Subcutaneous abdominal adipose tissue (tissue), 5 donors: ENCODE data around the gene MTMR1.

Experiments used
- H3K27ac ChIP-seq: one replicate; pipeline ENCODE4 v1.7.0; 2013; ENCODE audit warnings: low read depth, mild to moderate bottlenecking, inconsistent platforms, low read length, moderate library complexity
- H3K27me3 ChIP-seq, 5 donors: one replicate each; pipeline ENCODE4 v1.7.0; 2013; ENCODE audit warnings: low read length in 5 of 5, inconsistent platforms in 1 of 5; ENCODE audit not compliant: control insufficient read depth in 5 of 5, insufficient read depth in 4 of 5
- H3K36me3 ChIP-seq, 5 donors: one replicate each; pipeline ENCODE4 v1.7.0; 2013; ENCODE audit warnings: low read length in 5 of 5; ENCODE audit not compliant: control insufficient read depth in 5 of 5, insufficient read depth in 5 of 5
- H3K4me1 ChIP-seq, 5 donors: one replicate each; pipeline ENCODE4 v1.7.0; 2013; ENCODE audit warnings: low read length in 5 of 5, mild to moderate bottlenecking in 3 of 5, moderate library complexity in 1 of 5; ENCODE audit not compliant: control insufficient read depth in 5 of 5, insufficient read depth in 5 of 5
- H3K4me3 ChIP-seq, 5 donors: one replicate each; pipeline ENCODE4 v1.7.0; 2013; ENCODE audit warnings: low read length in 5 of 5, low read depth in 1 of 5
- H3K9ac ChIP-seq, 5 donors: one replicate each; pipeline ENCODE4 v1.7.0; 2013; ENCODE audit warnings: low read length in 5 of 5, mild to moderate bottlenecking in 4 of 5, moderate library complexity in 3 of 5
- H3K9me3 ChIP-seq, 5 donors: one replicate each; pipeline ENCODE4 v1.7.0; 2013; ENCODE audit warnings: low read length in 5 of 5; ENCODE audit not compliant: control insufficient read depth in 5 of 5
- donor health status: healthy.
- donor health status: healthy.
- donor health status: healthy.
- donor health status: healthy.
- donor health status: healthy.

The MTMR1 gene

GRCh38 chrX:150766351-150767044 is 73.3 kb downstream of the MTMR1 start:
- Histone ChIP-seq H3K36me3 (peaks cover 0 to 26% (median 15%) of the 10 kb centered on the region in 5 donors), H3K9ac (no peak overlapping the region), H3K27ac (no peak overlapping the region), H3K9me3 (no peaks in the 10 kb centered on the region), H3K27me3 (peaks cover 0 to 2% (median 0%) of the 10 kb centered on the region in 5 donors), H3K4me3 (no peak overlapping the region), H3K4me1 (peaks cover 0 to 16% (median 13%) of the 10 kb centered on the region in 5 donors)

GRCh38 chrX:150767045-150767395 is 73.8 kb downstream of the MTMR1 start:
- Histone ChIP-seq H3K9me3 (no peaks in the 10 kb centered on the region), H3K9ac (no peak overlapping the region), H3K27me3 (peaks cover 0 to 4% (median 0%) of the 10 kb centered on the region in 5 donors), H3K36me3 (peaks cover 0 to 28% (median 15%) of the 10 kb centered on the region in 5 donors), H3K4me1 (peaks cover 0 to 16% (median 13%) of the 10 kb centered on the region in 5 donors), H3K4me3 (no peak overlapping the region), H3K27ac (no peak overlapping the region)

- no peak overlapping the region for H3K27ac ChIP-seq
- peaks cover 0 to 16% (median 13%) of the 10 kb centered on the region in 5 donors for H3K4me1 ChIP-seq
- H3K9me3 ChIP-seq: no peaks in the 10 kb centered on the region
- H3K9ac ChIP-seq: no peak overlapping the region
- H3K4me3 ChIP-seq: no peak overlapping the region
- peaks cover 0 to 5% (median 2%) of the 10 kb centered on the region in 5 donors for H3K27me3 ChIP-seq
- peaks cover 0 to 28% (median 15%) of the 10 kb centered on the region in 5 donors for H3K36me3 ChIP-seq
Observed at GRCh38 chrX:150767475-150768131, 74.4 kb downstream of the MTMR1 start.

- H3K9ac ChIP-seq: no peak overlapping the region
Observed at GRCh38 chrX:150768132-150768485, 74.9 kb downstream of the MTMR1 start.

GRCh38 chrX:150768580-150769190 is 75.5 kb downstream of the MTMR1 start:
- no peak overlapping the region for H3K4me3 ChIP-seq
- no peak overlapping the region for H3K9ac ChIP-seq
- H3K4me1 ChIP-seq: peaks cover 0 to 10% (median 8%) of the 10 kb centered on the region in 5 donors
- H3K27ac ChIP-seq: no peak overlapping the region
- peaks cover 0 to 28% (median 15%) of the 10 kb centered on the region in 5 donors for H3K36me3 ChIP-seq
- H3K9me3 ChIP-seq: no peaks in the 10 kb centered on the region
- peaks cover 0 to 5% (median 2%) of the 10 kb centered on the region in 5 donors for H3K27me3 ChIP-seq

More at GRCh38 chrX:150768132-150768485, 74.9 kb downstream of the MTMR1 start:
- H3K4me1 ChIP-seq: peaks cover 0 to 14% (median 10%) of the 10 kb centered on the region in 5 donors
- H3K27me3 ChIP-seq: peaks cover 0 to 5% (median 2%) of the 10 kb centered on the region in 5 donors
- H3K36me3 ChIP-seq: peaks cover 0 to 28% (median 15%) of the 10 kb centered on the region in 5 donors
- no peaks in the 10 kb centered on the region for H3K9me3 ChIP-seq
- H3K4me3 ChIP-seq: no peak overlapping the region
- no peak overlapping the region for H3K27ac ChIP-seq

GRCh38 chrX:150769408-150769807 is 76.2 kb downstream of the MTMR1 start:
- H3K9ac ChIP-seq: no peak overlapping the region
- no peaks in the 10 kb centered on the region for H3K9me3 ChIP-seq
- H3K4me3 ChIP-seq: no peak overlapping the region
- peaks cover 0 to 28% (median 15%) of the 10 kb centered on the region in 5 donors for H3K36me3 ChIP-seq
- peaks cover 0 to 12% (median 7%) of the 10 kb centered on the region in 5 donors for H3K4me1 ChIP-seq
- H3K27ac ChIP-seq: no peak overlapping the region
- H3K27me3 ChIP-seq: peaks cover 0 to 5% (median 2%) of the 10 kb centered on the region in 5 donors

- H3K27me3 ChIP-seq: peaks cover 0 to 8% (median 2%) of the 10 kb centered on the region in 5 donors
- H3K36me3 ChIP-seq: peaks cover 0 to 29% (median 19%) of the 10 kb centered on the region in 5 donors
- H3K9ac ChIP-seq: no peak overlapping the region
- no peak overlapping the region for H3K27ac ChIP-seq
- H3K9me3 ChIP-seq: no peaks in the 10 kb centered on the region
- peaks cover 0 to 12% (median 7%) of the 10 kb centered on the region in 5 donors for H3K4me1 ChIP-seq
- no peak overlapping the region for H3K4me3 ChIP-seq
Observed at GRCh38 chrX:150770623-150771022, 77.4 kb downstream of the MTMR1 start.

GRCh38 chrX:150771116-150771515 is 77.9 kb downstream of the MTMR1 start:
- Histone ChIP-seq H3K4me1 (peaks cover 0 to 12% (median 7%) of the 10 kb centered on the region in 5 donors), H3K9ac (no peak overlapping the region), H3K36me3 (peaks cover 0 to 29% (median 19%) of the 10 kb centered on the region in 5 donors), H3K4me3 (no peak overlapping the region), H3K9me3 (no peaks in the 10 kb centered on the region), H3K27me3 (peaks cover 0 to 8% (median 2%) of the 10 kb centered on the region in 5 donors), H3K27ac (no peak overlapping the region)

- Histone ChIP-seq H3K36me3 (peaks cover 0 to 29% (median 19%) of the 10 kb centered on the region in 5 donors), H3K27me3 (peaks cover 0 to 8% (median 2%) of the 10 kb centered on the region in 5 donors), H3K4me1 (peaks cover 0 to 6% (median 2%) of the 10 kb centered on the region in 5 donors), H3K9ac (no peak overlapping the region), H3K27ac (no peak overlapping the region), H3K9me3 (no peaks in the 10 kb centered on the region), H3K4me3 (no peak overlapping the region)
Observed at GRCh38 chrX:150772150-150772970, 79.2 kb downstream of the MTMR1 start.
